ENCODE measurements around the gene KRT33B.

KRT33B gene

DNA sequence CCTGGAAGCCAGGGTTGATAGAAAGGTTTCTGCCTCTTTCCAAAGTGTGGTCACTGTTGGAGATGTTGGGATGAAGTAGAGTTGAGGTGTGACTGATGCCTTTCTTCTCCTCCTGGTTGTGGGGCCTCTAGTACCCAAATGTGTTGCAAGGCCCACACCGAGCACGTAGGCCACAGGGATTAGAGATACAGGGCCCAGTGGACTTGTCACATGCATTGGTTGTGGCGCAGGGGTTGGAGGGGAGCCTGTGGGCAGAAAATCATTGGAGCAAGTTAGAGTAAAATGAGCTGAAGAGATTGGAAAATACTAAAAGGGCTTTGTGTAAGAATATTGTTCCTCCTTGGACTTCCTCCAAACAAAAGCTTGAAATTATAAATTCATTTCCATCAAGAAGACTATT lies 23.6 kb downstream of the KRT33B start:
- DNase-seq, result no peak

DNA sequence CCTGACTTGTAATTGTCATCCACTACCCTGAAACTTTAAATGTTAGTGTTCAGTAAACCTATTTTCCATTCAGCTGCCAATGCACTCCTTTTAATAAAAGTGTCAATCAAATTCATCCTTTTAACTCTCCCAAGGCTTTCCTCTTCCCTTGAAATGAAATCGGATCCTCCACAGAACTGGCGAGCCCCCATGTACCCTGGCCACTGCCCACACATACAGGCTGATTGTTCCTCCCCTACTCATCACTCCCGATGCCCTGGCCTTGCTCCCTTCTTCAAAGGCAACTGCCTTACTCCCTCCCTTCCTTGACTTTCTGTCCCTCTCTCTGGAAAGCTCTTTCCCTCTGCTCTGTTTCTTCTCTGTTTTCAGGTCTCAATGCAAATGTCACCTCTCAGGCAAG lies 26.6 kb downstream of the KRT33B start:
- DNase-seq, result no peak

DNA sequence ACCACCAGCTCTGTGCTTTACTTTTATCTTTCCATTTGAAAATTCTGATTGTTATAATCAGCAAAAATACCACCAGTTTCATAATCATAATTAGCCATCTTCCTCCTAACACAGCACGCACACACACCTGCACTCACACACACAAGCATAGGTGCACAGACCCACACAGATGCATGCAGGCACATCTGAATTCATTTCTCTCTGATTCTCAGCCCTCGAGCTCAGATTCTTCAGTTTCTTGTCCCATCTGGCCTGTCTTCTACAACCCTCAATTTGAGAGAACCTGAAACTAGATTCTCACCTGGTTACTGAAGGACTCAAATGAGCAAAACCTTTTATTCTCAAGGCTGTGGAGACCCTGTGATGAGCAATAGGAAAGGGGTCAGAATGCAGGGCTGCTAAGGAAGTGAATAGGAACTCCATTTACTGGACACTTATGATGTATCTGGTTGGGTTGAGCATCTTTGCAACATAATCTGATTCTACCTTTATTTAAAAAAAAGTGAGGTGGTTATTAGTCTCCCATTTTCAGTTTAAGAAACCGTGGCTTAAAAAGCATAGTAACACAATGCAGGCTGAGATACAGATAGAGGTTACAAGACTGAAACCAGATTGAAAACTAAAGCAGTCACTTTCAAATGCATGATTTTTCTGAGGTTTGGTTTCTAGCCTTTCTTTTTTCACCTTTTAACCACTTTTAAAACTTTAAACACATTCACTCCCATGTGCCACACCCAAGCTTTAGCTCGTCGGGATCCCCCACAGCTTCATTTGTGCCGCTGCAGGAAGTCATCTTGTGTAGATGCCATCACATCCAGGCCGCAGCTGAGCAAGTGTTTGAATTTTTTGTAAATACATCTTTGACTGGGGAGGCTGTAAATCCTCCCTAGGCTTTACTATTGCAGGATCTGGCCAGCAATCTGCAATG lies 28.4 kb downstream of the KRT33B start:
- DNase-seq, result no peak

DNA sequence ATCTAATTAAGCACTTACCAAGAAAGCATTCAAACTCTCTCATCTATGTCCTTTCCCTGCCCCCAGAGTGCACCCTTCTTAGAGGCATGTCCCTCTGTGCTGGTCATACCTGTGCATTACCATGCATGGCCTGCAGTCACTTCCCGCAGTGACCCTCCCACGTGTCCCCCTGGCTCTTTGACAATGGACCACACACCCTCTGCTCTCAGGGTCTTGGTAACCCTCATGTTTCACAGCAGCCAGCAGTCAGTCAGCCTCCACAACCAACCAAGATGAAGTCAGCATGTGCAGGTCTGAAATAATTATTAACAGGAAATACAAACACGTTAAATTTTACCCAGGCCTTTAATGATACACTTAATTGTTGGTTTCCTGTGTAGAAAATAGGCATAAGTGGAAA lies 29.1 kb downstream of the KRT33B start:
- no peak for DNase-seq

DNA sequence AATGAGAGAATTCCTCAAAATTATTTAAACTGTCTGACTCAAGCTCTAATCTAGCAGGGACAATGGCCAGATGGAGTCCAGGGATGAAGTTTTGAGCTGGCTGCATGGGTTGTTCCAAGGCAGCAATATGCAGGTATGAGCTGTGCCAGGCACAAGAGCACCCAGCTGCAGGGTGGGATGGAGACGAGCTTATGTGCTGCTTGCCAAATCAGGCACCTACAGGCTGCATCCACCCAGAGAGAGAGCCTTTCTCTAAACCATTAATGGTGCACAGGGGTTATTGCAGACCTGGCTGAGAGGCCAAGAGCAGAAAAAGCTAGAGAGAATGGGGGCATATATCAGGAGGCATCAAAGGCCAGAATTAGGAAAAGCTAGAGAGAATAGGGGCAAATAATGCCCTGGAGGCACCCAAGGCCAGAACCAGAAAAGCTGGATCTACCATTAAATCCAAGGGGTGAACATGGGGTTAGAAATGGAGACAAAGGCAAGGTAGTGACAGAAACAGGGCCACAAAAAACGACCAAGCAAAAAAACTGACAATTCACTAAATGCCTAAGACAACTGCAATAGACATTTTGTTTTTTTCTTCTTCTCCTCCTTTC lies 29.9 kb downstream of the KRT33B start:
- no peak for DNase-seq

DNA sequence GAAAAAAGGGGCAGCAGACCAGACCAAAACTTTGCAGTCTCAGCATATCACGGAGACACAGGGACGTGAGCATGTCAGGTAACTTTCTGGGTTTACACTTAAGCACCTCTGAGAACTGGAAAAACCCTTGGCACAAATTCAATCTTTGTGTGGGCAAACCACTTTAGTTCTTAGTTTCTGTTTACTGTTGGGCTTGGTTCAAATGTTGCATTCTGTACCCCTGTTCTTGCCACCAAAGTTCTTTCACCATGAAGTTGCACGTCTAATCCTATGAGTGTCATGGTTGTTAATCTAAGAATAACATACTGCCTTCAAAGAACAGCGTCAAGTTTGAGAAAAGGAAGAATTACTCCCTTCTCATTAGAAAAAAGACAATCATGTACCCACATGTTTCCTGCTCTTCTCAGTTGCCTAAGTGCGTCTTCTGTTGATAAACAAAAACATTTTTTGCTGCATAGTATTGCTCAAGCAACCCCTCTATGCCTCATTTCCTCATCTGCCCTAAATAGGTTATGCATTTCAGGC lies 30.6 kb downstream of the KRT33B start:
- DNase-seq, result no peak

DNA sequence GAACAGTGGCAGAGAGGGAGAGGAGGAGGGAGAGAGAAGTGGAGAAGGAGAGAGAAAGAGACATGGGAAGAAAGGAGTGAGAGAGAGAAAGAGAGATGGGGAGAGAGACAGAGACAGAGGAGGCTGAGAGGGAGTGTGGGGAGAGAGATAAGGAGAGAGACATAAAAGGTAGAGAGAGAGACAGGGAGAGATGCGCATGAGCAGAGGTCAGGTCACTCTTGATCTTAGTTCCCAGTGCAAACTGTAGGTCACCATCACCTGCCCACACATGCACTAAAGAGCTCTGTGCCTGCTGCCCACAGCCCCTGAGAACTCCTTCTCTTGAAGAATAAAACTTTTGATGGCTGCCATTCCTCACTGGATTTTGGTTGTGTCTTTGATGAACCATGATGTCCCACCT lies 33.9 kb downstream of the KRT33B start:
- DNase-seq, result no peak

DNA sequence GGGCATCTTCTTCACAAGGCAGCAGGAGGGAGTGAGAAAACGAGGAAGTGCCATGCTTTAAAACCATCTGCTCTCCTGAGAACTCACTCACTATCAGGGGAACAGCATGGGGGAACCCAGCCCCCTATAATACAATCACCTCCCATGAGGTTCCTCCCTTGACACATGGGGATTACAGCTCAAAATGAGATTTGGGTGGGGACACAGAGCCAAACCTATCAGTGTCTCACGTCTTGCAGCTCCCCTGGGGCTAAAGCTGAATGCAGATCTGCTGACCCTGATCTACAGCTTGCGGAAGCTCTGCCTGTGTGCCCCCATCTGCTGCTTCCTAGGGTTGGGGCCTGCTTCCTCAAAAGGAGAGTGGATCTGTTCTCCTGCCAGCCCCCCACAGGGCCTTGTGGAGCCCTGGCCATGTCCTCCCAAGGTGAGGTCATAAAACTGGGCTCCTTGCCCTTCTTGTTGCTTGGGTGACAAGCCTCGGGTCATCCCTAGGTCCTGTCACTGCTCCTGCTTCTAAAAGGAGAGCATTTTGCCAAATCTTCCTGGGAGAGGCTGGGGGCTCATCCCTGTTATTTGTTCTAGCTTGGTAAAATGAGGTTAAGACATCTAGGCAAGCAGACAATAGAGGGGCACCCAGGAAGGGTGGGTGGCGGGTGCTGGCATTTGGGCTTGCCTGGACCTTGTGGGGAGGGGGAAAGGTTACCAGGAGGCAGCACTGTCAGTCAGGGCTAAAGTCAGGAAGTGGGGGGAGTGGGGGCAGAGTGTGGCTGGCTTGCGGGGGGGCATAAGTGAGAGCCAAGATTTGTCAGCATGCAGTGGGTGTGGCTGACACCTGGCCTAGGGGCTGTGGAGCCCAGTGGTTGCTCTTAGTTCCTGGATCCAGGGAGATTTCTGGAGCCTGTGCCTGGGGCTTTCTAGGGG lies 35.0 kb downstream of the KRT33B start:
- no peak for DNase-seq

DNA sequence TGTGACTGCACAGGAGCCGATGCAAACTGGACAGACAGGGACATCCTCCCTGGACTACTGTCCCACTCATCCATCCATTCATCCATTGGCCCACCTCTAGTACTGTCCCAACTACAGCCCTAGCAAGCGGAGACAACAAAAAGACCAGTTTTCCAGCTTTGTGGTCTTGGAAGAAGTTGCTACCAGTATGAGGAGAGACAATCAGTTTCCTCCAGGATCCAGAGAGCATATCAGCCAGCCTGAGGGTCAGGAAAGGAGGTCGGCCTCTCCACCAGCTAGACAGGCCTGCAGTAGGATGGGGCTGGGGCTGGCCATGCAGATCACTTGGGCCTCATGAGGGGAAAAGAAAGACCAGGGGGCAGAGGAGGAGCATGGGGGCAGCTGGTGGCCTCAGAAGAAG lies 35.8 kb downstream of the KRT33B start:
- no peak for DNase-seq

DNA sequence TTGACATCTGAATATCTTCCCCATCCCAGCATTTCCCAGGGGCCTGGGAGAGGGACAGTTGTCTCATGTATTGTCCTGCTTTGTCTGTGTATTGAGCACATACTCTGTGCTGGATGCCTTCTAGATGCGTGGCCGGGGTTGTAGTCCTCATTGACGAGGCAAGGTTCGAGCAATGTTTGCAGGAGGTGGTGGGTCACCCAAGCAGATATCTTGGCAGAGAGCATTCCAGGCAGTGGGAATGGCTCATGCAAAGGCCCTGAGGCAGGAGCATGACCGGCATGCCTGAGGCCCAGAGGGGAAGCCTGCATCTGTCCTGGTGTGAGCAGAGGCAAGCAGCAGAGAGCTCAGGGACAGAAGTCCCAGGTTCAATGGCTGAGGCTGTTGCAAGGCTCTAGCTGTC lies 36.5 kb downstream of the KRT33B start:
- no peak for DNase-seq

DNA sequence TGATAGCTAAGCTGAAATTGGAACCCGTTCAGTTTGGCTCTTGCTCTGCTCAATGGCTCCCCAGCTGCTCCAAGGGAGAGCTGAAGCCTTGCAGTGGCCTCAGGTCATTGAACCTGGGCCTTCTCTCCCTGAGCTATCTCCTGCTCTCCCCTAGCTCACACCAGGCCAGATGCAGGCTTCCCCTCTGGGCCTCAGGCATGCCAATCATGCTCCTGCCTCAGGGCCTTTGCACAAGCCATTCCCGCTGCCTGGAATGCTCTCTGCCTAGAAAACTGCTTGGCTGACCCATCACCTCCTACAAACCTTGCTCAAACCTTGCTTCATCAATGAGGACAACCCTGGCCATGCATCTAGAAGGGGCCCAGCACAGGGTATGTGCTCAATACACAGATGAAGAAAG lies 37.4 kb downstream of the KRT33B start:
- DNase-seq, result no peak

DNA sequence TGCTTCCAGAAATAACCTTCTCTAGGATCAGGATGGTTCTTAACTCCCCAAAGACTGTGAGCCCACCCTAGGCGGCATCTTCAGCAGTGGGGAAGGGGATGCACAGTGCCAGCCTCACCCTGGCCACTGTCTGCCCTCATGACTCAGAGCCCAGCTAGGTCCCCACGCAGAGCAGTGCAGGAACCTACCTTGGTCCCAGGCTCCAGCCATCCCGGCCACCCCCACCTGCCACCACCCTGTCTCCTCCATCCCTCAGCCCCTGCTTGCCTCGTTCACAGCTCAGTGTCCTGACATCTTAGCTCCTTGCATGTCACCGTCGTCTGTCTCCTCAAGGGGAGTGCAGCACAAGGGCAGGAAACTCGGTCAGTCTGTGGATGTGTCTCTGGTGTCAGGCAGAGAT lies 38.0 kb downstream of the KRT33B start:
- DNase-seq, result no peak

DNA sequence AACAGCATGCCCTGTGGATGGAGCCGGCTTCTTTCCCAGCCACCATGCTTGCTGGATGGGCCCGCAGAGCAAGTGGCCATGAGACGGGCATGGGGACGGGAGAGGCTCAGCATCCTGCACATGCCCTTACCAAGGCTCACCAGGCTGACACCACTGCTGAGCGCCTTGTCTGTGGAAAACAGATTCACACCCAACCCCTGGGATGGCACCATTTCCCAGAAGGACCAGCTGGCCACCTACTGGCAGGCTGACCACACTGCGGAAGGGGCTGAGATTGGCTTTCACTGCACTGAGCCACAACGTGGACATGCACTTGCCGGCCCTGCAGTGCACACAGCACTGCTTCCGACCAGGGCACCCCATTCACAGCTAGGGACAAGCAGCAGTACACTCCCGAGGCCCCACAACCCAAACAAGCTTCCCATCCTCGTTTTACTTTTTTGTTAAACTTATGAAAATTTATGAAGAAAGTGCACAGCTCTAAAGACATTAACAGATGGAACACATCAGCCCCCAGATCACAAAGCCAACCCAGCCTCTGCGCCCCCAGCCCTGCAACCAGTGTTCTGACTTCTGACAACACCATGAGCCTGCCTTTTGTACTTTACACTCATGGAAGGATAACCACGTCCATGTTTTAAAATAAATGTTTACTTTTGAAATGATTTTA lies 40.2 kb downstream of the KRT33B start:
- DNase-seq, result peak; percentile 58

DNA sequence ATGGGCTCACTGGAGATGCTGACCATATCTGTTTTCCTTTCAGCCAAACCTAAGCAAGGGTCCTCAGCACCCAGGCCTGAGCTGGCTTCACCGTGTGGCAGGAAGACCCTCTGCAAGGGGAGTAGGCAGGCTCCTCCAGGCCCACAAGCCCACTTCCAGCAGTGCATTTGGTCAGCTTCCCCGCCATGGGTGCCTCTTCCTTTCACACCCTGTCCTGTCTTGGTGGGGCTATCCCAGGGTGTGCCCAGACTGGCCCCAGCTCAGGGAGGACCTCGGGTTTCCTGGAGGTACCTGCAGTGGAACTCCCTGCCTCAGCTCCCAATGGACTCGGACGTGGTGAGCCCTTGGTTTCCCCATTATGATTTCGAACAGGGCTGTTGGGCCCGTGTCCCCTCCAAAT lies 41.4 kb downstream of the KRT33B start:
- no peak for DNase-seq

DNA sequence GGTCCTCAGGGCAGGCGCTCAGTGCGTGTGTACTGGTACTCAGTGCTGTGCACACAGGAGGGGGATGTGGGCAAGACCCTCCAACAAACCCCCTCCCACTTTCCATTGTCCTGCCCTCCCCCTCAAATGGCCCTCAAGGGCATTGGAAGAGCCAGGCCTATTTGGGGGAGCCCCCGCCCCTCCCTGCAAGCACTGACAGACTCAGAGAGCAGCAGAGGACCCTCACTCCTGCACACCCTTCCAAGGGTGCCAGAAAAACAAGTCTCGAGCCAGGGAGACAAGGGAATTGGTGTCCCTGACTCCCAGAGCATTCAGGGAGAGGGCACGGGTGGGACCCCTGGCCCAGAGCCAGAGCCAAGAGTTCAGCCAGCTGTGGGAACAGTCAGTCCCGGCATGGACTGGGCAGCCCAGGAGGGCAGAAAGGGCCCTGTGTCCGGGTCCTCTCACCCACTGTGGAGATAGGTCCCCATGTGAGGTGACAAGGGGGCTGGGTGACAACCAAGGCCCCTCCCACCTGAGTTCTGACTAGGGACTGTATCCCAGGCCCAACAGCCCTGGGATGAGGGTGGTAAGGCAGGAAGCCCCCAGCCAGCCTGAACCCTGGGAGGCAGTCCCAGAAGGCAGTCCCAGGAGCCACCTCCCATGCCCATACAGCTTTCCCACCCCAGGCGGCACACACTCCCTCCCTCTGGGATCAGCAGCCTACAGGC lies 42.0 kb downstream of the KRT33B start:
- DNase-seq, result no peak

DNA sequence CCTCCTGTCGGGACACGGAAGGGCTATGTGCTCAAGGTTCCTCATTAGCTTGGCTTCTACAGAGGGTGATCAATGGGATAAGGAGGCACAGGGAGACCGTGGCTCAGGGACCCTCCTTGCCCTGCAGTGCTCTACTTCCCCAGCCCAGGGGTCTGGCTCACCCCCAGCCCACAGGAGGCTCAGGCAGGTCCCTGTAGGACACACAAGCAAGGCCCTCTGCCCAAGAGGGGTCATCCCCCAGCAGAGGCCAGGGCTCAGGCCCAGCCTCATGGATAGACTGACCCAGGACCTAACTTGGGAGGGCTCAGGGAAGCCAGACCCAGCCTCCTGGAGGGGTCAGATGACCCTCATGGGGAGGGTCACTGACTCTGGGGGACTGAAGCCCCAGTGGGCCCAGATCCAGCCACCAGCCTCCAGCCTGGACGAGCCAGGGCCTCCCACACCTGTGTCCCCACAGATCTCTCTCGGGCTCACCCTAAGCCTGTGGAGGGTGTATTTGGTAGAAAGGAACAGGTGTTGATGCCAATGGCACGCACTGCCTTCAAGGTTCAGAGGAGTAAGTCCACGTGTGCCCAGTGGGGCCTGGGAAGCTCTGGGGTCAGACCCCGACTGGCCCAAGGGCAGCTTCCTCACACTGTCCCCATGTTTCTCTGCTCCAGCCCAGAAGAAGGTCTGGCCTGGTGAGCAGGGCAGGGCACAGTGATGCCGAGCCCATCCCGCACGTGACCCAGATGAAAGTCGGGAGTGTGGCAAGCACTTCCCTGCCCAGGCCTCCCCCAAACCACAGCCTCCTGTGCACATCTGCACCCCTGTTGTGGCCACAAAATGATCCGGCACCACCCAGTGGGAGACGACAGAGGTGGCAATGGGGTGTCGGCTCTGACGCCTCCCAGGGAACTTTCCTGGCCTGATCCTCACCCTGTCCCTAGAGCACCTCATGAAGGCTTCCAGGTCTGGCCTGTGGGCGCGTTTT lies 43.2 kb downstream of the KRT33B start:
- DNase-seq, result no peak

DNA sequence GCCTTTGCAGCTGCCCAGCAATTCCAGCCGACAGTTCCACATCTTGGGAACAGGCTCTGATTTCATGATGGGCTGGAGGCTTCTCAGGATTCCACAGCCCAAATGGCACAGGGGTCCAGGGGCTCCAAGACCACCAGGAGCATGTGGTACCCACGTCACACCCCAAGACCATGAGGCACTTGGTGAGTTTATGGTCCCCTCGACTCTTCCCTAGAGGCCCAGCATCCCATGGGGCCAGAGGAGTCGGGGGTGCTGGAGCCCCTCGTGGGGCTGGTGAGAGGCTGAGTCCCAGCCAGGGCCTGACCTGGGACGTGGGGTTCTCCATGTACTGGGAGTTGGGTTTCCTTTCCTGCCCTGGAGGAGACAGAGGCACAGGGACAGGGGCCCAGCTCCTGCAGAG lies 44.0 kb downstream of the KRT33B start:
- no peak for DNase-seq

DNA sequence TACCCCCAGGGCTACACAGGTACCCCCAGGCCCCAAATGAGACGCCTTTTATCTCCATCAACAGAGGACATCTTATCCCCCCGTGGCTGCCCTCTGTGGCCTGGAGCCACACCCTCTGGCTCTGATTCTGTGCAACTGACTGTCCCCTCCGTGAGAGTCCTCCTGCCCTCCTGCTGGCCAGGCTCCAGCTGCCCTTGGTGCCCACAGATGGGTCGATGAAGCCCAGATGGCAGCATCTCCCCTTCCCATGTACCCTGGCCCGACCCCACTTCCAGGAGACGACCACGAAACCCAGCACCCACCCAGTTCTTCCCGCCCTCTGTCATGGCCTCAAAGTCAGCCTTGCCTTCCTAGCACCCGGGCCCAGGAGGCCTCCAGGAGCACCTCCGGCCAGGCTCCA lies 44.5 kb downstream of the KRT33B start:
- DNase-seq, result no peak

DNA sequence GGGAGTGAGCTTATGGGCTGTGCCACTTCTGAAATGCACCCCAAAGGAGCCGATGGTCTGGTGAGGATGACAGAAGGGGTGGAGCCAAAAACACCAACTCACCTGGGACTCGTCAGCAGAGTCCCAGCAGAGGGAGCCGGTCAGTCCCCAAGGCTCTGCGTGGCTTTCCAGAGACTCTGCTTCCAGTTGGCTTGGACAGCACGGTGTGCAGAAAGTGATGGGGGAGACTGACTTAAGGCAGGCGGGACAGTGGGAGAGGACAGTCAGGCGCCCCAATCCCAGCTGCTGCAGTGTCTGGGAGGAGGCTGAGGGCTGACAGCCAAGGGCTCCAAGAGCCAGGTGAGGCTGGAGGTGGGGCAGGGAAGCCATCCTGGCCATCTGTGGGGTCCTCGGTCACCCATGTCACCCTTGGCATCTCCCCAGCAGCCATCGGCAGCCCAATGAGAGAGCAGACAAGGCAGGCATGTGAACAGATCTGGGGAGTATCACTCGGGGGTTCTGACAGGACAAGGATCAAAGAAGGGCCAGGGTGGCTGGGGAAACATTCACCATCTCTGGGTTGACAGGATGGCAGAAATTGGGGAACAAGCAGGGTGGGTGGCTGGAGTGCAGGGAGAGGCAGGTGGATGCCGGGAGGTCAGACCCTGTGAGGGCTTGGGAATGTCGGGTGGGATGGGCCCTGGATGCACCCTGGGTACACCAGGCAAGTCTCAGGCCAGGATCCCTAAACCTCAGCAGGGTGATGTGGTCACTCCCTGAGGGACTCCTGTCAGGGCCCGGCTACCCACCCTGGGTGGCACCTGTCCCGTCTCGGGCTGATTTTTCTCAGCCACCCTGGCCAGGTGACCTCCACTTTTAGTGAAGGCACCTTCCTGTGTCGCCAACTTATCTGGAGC lies 45.2 kb downstream of the KRT33B start:
- DNase-seq, result peak; percentile 10
